Gastrocnemius medialis (tissue), 4 donors: ENCODE results near the gene GSTA5.

Experiments used
- POLR2A ChIP-seq, 2 donors: fragments of 450-650 bp; IDR thresholded peaks; one replicate each; pipeline ENCODE4 v1.6.1; 2017; ENCODE audit warnings: antibody characterized with exemption in 2 of 2, mild to moderate bottlenecking in 2 of 2, moderate library complexity in 2 of 2
- TF ChIP-seq, protein P1 (sequence below), 5 experiments: fragments of 450-650 bp in 3 of 5; fragments of 200-600 bp in 2 of 5; sonication (generic) in 2 of 5; IDR thresholded peaks in 4 of 5; conservative IDR thresholded peaks in 1 of 5; 1 replicate in 4 of 5; 2 replicates in 1 of 5; pipeline ENCODE4 v1.5.1; 2016 to 2019; ENCODE audit warnings: antibody characterized with exemption in 5 of 5, mild to moderate bottlenecking in 3 of 5, moderate library complexity in 3 of 5

DNA sequence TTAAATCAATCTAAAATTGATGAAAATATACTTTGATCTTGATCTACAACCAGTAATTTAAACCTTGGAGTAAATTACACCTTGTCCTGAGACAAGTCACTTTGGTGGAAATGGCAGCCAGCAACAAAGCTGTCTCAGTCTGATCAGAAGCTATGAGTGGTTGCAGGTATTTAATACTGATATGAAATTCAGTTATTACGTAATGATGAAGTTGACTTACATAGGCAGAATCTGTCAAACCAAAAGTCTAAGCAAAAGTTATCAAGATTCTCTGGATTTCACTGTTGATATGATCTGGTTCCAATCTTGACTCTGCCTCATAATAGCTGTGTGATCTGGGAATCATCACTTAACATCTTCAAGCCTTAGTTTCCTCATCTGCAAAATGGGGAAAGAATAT lies 27.6 kb upstream of the GSTA5 start:
- TF ChIP-seq, protein P1, sequence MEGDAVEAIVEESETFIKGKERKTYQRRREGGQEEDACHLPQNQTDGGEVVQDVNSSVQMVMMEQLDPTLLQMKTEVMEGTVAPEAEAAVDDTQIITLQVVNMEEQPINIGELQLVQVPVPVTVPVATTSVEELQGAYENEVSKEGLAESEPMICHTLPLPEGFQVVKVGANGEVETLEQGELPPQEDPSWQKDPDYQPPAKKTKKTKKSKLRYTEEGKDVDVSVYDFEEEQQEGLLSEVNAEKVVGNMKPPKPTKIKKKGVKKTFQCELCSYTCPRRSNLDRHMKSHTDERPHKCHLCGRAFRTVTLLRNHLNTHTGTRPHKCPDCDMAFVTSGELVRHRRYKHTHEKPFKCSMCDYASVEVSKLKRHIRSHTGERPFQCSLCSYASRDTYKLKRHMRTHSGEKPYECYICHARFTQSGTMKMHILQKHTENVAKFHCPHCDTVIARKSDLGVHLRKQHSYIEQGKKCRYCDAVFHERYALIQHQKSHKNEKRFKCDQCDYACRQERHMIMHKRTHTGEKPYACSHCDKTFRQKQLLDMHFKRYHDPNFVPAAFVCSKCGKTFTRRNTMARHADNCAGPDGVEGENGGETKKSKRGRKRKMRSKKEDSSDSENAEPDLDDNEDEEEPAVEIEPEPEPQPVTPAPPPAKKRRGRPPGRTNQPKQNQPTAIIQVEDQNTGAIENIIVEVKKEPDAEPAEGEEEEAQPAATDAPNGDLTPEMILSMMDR (IDR thresholded peaks at IDR 0.05 in 4 of 5, conservative IDR thresholded peaks at IDR 0.05 in 1 of 5) = no peak
- no peak for TF ChIP-seq POLR2A (IDR thresholded peaks at IDR 0.05)
